ENCODE data around the gene DEDD2. TPM values are rescaled to one million over a fixed set of nuclear protein-coding genes. Genes with fewer than 3 reads are reported as not detected.

Gene DEDD2
- polyA plus RNA-seq, 3 donors: 125 to 141 (median 133) TPM

GRCh38 chr19:42245231-42245630, 27.8 kb upstream of the DEDD2 start:
- no peak for TF ChIP-seq CTCF (IDR thresholded peaks at IDR 0.05)
- intact Hi-C loops (cut with micrococcal nuclease): loop anchor here in 1 of 2 donors (10.0 kb wide), 1 partner anchor 110 kb away; the partner anchor contains the start of gene POU2F2
- Mint-ChIP-seq H3K27me3 (ENCODE audit: low read depth in 3 of 3) (peaks cover 0 to 4% (median 3%) of the 10 kb centered on the region in 3 donors), H3K27ac (peak overlapping the region in 6 of 7 donors; percentile 55 to 98 (median 97)), H3K4me1 (peaks cover 42% of the 10 kb centered on the region), H3K9me3 (no peaks in the 10 kb centered on the region), H3K36me3 (peaks cover 11 to 27% of the 10 kb centered on the region in 2 donors), H3K4me3 (peak overlapping the region in 1 of 2 donors; percentile 48)
- Histone ChIP-seq H3K27me3 (ENCODE audit: control insufficient read depth in 2 of 2, insufficient read depth in 2 of 2, low read length in 2 of 2) (no peaks in the 10 kb centered on the region), H3K36me3 (replicated peaks in 1 of 2; ENCODE audit: control insufficient read depth in 1 of 2, insufficient read depth in 2 of 2, low read length in 2 of 2) (peaks cover 5 to 20% of the 10 kb centered on the region in 2 donors), H3K4me1 (ENCODE audit: control insufficient read depth in 1 of 2, insufficient read depth in 2 of 2, low read length in 2 of 2) (peaks cover 31 to 38% of the 10 kb centered on the region in 2 donors), H3K79me2 (ENCODE audit: insufficient read depth, low read length) (peaks cover 31% of the 10 kb centered on the region), H4K20me1 (ENCODE audit: insufficient read depth, low read length) (peaks cover 51% of the 10 kb centered on the region), H3K9me3 (replicated peaks in 1 of 2; ENCODE audit: control insufficient read depth in 1 of 2, insufficient read depth in 1 of 2, low read length in 2 of 2) (no peaks in the 10 kb centered on the region), H3K27ac (ENCODE audit: low read depth in 1 of 2, low read length in 2 of 2) (no peak overlapping the region), H2AFZ (ENCODE audit: insufficient read depth, low read depth, low read length, poor library complexity, severe bottlenecking) (peak overlapping the region; percentile 82), H3K9ac (ENCODE audit: insufficient read depth, low read length, poor library complexity, severe bottlenecking) (no peak overlapping the region), H3K4me2 (replicated peaks; ENCODE audit: extremely low read depth, low read length, poor library complexity, severe bottlenecking) (peak overlapping the region; percentile 90), H3K4me3 (replicated peaks in 1 of 3; ENCODE audit: low read depth in 2 of 3, low read length in 3 of 3) (peak overlapping the region in 1 of 3 experiments; percentile 96)
- DNase-seq: no peak
- WGBS (ENCODE audit: insufficient coverage): 90% methylated on average over 8 of the region's 10 CpGs

DNA sequence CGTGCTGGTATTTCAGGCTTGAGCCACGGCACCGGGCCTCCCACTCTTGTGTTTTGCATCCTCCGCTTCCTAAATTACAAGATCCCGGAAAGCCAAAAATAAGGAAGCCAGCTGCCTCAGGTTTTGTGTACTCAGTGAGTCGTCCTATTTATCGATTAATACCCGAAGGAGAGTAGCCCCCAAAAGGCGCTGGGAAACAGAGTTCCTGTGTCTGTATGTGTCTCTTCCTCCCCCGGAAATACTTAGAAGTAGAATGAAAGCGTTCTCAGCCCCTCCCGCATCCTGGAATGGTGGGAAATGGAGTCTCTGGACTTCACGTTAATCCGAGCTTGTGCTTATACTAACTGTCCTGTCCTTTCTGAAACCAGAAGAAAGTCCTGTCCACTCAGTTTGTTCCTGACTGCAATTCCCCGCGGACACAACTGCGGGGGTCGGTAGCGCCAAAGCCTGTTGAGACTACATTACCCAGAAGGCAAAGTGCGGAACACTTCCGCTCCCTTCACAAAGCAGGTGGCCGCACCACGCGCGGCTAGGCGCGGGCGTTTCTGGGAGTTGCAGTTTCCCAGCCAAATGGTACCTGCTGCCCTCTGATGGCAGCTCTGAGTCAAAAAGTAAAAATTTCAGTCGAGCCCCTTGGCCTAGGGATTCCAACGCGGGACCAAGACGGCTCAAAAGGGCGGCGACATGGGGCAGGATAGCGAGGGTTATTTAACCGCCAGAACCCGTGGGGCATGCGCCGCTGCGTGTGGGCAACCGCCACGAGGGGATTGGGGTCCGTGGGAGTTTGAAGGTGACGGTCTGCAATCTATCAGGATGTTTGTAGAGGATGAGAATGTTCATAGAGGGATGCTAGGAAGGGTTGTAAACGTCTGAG, 27.1 kb upstream of the DEDD2 start:
- 3% methylated on average over 39 of the region's 45 CpGs for WGBS (ENCODE audit: insufficient coverage)
- Histone ChIP-seq H3K4me1 (ENCODE audit: control insufficient read depth in 1 of 2, insufficient read depth in 2 of 2, low read length in 2 of 2) (peaks cover 37 to 44% of the 10 kb centered on the region in 2 donors), H3K9ac (ENCODE audit: insufficient read depth, low read length, poor library complexity, severe bottlenecking) (peak overlapping the region; percentile 48), H3K9me3 (replicated peaks in 1 of 2; ENCODE audit: control insufficient read depth in 1 of 2, insufficient read depth in 1 of 2, low read length in 2 of 2) (no peaks in the 10 kb centered on the region), H3K27ac (ENCODE audit: low read depth in 1 of 2, low read length in 2 of 2) (peak overlapping the region; percentile 61 to 76), H4K20me1 (ENCODE audit: insufficient read depth, low read length) (peaks cover 51% of the 10 kb centered on the region), H3K4me2 (replicated peaks; ENCODE audit: extremely low read depth, low read length, poor library complexity, severe bottlenecking) (peak overlapping the region; percentile 90), H3K27me3 (ENCODE audit: control insufficient read depth in 2 of 2, insufficient read depth in 2 of 2, low read length in 2 of 2) (no peaks in the 10 kb centered on the region), H3K79me2 (ENCODE audit: insufficient read depth, low read length) (peaks cover 34% of the 10 kb centered on the region), H2AFZ (ENCODE audit: insufficient read depth, low read depth, low read length, poor library complexity, severe bottlenecking) (peak overlapping the region; percentile 82), H3K4me3 (replicated peaks in 1 of 3; ENCODE audit: low read depth in 2 of 3, low read length in 3 of 3) (peak overlapping the region; percentile 79 to 96 (median 84)), H3K36me3 (replicated peaks in 1 of 2; ENCODE audit: control insufficient read depth in 1 of 2, insufficient read depth in 2 of 2, low read length in 2 of 2) (peaks cover 10 to 20% of the 10 kb centered on the region in 2 donors)
- Mint-ChIP-seq H3K4me1 (peaks cover 48% of the 10 kb centered on the region), H3K27ac (peak overlapping the region; percentile 96 to 98 (median 97)), H3K9me3 (no peaks in the 10 kb centered on the region), H3K36me3 (peaks cover 14 to 29% of the 10 kb centered on the region in 2 donors), H3K27me3 (ENCODE audit: low read depth in 3 of 3) (peaks cover 0 to 4% (median 3%) of the 10 kb centered on the region in 3 donors), H3K4me3 (peak overlapping the region; percentile 95 to 99)
- intact Hi-C loops (cut with micrococcal nuclease): loop anchor here (1.0 to 10.0 kb wide), 5 partner anchors 27 to 137 kb away; partner anchors contain the start of genes DEDD2 (in 1 of the 2) and POU2F2 (in 1 of the 2)
- DNase-seq: peak; percentile 90 to 94 (median 90)
- TF ChIP-seq CTCF (IDR thresholded peaks at IDR 0.05): peak; percentile 68
